Measurements from ENCODE around the gene GAB1. TPM values are rescaled to one million over a fixed set of nuclear protein-coding genes. Genes with fewer than 3 reads are reported as not detected.

Gene GAB1
- total RNA-seq, 1 experiment from 2014 or later = 15.3 TPM

DNA sequence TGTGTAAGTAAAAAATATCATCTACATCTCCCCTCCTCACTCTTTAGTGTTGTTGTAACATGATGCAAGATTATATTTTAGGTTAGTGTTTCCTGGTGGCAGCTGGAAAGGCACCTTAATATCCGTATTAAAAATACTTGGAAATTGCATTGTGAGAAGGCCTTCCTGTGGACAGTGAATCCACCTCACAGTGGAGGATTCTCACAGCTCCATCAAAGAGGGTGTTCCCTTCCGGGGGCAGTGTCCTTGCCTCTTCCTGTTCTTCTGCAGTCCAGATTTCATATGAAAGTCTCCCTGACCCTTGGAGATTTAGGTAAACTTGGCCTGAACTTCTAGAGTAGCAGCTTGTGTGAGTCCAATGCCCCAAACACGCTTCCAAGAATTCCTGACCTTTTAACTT lies 29.9 kb upstream of the GAB1 start:
- no CpG with 5 or more reads among the region's 3 CpGs for WGBS (ENCODE audit: extremely low coverage, insufficient read length, low lambda C conversion rate)
- Mint-ChIP-seq H3K27ac (no peak overlapping the region), H3K4me3 (no peak overlapping the region), H3K9me3 (no peaks in the 10 kb centered on the region), H3K4me1 (peaks cover 6% of the 10 kb centered on the region in 2 experiments), H3K36me3 (ENCODE audit: insufficient read depth in 1 of 3, low read depth in 3 of 3) (no peaks in the 10 kb centered on the region), H3K27me3 (ENCODE audit: low read depth) (no peaks in the 10 kb centered on the region)
- Histone ChIP-seq H4K20me1 (ENCODE audit: control insufficient read depth, insufficient read depth, insufficient read length) (no peaks in the 10 kb centered on the region), H2BK5ac (ENCODE audit: insufficient read length, low read length) (no peak overlapping the region), H4K5ac (ENCODE audit: insufficient read length, low read depth, low read length) (no peak overlapping the region), H3K79me1 (ENCODE audit: insufficient read depth, low read depth, low read length, poor library complexity, severe bottlenecking) (no peaks in the 10 kb centered on the region), H3K23me2 (ENCODE audit: insufficient read length, low read depth, low read length, poor library complexity, severe bottlenecking) (no peaks in the 10 kb centered on the region), H3K27me3 (ENCODE audit: insufficient read depth, low read length) (no peaks in the 10 kb centered on the region), H2BK120ac (ENCODE audit: low read depth, low read length, poor library complexity, severe bottlenecking) (no peak overlapping the region), H3K9ac (ENCODE audit: extremely low read depth, insufficient read length, low read length) (no peak overlapping the region), H3K4me2 (ENCODE audit: insufficient read depth, insufficient read length, low read length) (no peak overlapping the region), H3K56ac (ENCODE audit: insufficient read length, low read depth, low read length) (no peak overlapping the region), H2AFZ (ENCODE audit: low read length) (no peak overlapping the region), H4K8ac (replicated peaks; ENCODE audit: insufficient read length, low read depth, low read length) (no peak overlapping the region), H2BK12ac (ENCODE audit: insufficient read length, low read depth, low read length) (no peak overlapping the region), H3T11ph (ENCODE audit: low read length) (no peak overlapping the region), H3K79me2 (ENCODE audit: insufficient read depth, low read length) (no peaks in the 10 kb centered on the region), H3K14ac (ENCODE audit: insufficient read depth, low read length) (no peak overlapping the region), H3K4me1 (ENCODE audit: insufficient read depth, low read length) (no peaks in the 10 kb centered on the region; the same call in 1 of the 2 replicates), H3K23ac (ENCODE audit: insufficient read length, low read depth, low read length) (no peak overlapping the region), H3K18ac (ENCODE audit: insufficient read length, low read depth, low read length) (no peak overlapping the region), H3K9me3 (ENCODE audit: control insufficient read depth, low read depth, low read length) (no peaks in the 10 kb centered on the region), H3K4ac (ENCODE audit: low read depth, low read length) (no peak overlapping the region), H4K91ac (ENCODE audit: insufficient read length, low read depth, low read length) (no peak overlapping the region), H2BK15ac (ENCODE audit: low read depth, low read length) (no peak overlapping the region), H2BK20ac (ENCODE audit: low read depth, low read length, poor library complexity, severe bottlenecking) (no peak overlapping the region), H3K27ac (ENCODE audit: insufficient read length, low read depth, low read length) (no peak overlapping the region), H2AK5ac (ENCODE audit: insufficient read length, low read length) (no peak overlapping the region)
- TF ChIP-seq, protein P1, sequence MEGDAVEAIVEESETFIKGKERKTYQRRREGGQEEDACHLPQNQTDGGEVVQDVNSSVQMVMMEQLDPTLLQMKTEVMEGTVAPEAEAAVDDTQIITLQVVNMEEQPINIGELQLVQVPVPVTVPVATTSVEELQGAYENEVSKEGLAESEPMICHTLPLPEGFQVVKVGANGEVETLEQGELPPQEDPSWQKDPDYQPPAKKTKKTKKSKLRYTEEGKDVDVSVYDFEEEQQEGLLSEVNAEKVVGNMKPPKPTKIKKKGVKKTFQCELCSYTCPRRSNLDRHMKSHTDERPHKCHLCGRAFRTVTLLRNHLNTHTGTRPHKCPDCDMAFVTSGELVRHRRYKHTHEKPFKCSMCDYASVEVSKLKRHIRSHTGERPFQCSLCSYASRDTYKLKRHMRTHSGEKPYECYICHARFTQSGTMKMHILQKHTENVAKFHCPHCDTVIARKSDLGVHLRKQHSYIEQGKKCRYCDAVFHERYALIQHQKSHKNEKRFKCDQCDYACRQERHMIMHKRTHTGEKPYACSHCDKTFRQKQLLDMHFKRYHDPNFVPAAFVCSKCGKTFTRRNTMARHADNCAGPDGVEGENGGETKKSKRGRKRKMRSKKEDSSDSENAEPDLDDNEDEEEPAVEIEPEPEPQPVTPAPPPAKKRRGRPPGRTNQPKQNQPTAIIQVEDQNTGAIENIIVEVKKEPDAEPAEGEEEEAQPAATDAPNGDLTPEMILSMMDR (conservative IDR thresholded peaks at IDR 0.05) = no peak
- no peak for DNase-seq
